GM23338 (cell line): Measurements from ENCODE around the gene NFIB.

ENCODE experiments used
- CTCF ChIP-seq, 2 experiments: fragments of 200-600 bp in 1 of 2; sonication (generic) in 1 of 2; conservative IDR thresholded peaks; 2 replicates each; pipeline versions ENCODE4 v1.5.1 to v1.6.1; 2016 to 2017; ENCODE audit warnings: antibody characterized with exemption in 2 of 2, low read depth in 2 of 2, mild to moderate bottlenecking in 2 of 2, moderate library complexity in 1 of 2
- REST ChIP-seq: IDR thresholded peaks from one replicate; pipeline ENCODE4 v1.6.1; 2018; ENCODE audit warnings: antibody characterized with exemption; ENCODE audit not compliant: unreplicated experiment
- ZNF114 ChIP-seq: fragments of 250-450 bp; sonication (Bioruptor Pico); IDR thresholded peaks from 2 replicates; pipeline ENCODE4 v1.5.0; 2020; ENCODE audit warnings: mild to moderate bottlenecking, moderate library complexity

- TF ChIP-seq CTCF (conservative IDR thresholded peaks at IDR 0.05; ENCODE audit: low read depth in 2 of 2) (no peak), REST (no peak), ZNF114 (no peak)
Observed at GRCh38 chr9:14231196-14231990, 82.5 kb downstream of the NFIB start.
